T-helper 2 cell treated with Interferon-gamma antibody and Interleukin-4, amounts not matched to agents 5 μg/mL and 100 μg/mL, for 36 hours (primary cell): ENCODE results near the gene SPIN1.

Experiments
- DNase-seq: peaks from one replicate; pipeline ENCODE4 v3.0.0; 2021; ENCODE audit warnings: low spot score
- H3K27ac Mint-ChIP-seq: one replicate; pipeline ENCODE4 v1.8.0; 2021; ENCODE audit warnings: mild to moderate bottlenecking, mixed read lengths
- H3K27me3 Mint-ChIP-seq: one replicate; pipeline ENCODE4 v1.8.0; 2021; ENCODE audit warnings: low read depth, mixed read lengths
- H3K36me3 Mint-ChIP-seq: one replicate; pipeline ENCODE4 v1.8.0; 2021; ENCODE audit warnings: low read depth, mixed read lengths
- H3K4me1 Mint-ChIP-seq: one replicate; pipeline ENCODE4 v1.8.0; 2021; ENCODE audit warnings: low read depth, mixed read lengths
- H3K4me3 Mint-ChIP-seq: one replicate; pipeline ENCODE4 v1.8.0; 2022; ENCODE audit warnings: mild to moderate bottlenecking, moderate library complexity, mixed read lengths
- H3K9me3 Mint-ChIP-seq: one replicate; pipeline ENCODE4 v1.8.0; 2021; ENCODE audit warnings: mixed read lengths

SPIN1 gene

GRCh38 chr9:88462191-88462590 lies 73.9 kb downstream of the SPIN1 start:
- Mint-ChIP-seq H3K27ac (no peak overlapping the region), H3K9me3 (no peaks in the 10 kb centered on the region), H3K27me3 (no peaks in the 10 kb centered on the region), H3K4me3 (no peak overlapping the region), H3K36me3 (peaks cover 8% of the 10 kb centered on the region), H3K4me1 (peaks cover 5% of the 10 kb centered on the region)
- no peak for DNase-seq

DNA sequence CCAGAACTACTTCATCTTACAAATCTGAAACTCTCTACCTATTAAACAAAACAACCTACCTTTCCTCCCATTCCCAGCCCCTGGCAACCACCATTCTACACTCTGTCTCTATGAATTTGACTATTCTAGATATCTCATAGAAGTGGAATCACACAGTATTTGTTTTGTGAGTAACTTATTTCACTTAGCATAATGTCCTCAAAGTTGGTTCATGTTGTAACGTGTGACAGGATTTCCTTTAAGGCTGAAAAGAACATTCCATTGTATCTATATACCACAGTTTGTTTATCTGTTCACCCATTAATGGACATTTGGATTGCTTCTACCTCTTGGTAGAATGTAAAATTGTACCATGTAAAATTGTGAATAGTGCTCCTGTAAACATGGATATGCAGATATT lies 76.6 kb downstream of the SPIN1 start:
- no peaks in the 10 kb centered on the region for H3K27me3 Mint-ChIP-seq
- peaks cover 17% of the 10 kb centered on the region for H3K36me3 Mint-ChIP-seq
- peaks cover 3% of the 10 kb centered on the region for H3K4me1 Mint-ChIP-seq
- H3K27ac Mint-ChIP-seq: no peak overlapping the region
- H3K9me3 Mint-ChIP-seq: no peaks in the 10 kb centered on the region
- DNase-seq: no peak
- no peak overlapping the region for H3K4me3 Mint-ChIP-seq

GRCh38 chr9:88468226-88468625 lies 80.0 kb downstream of the SPIN1 start:
- H3K27me3 Mint-ChIP-seq: no peaks in the 10 kb centered on the region
- peaks cover 28% of the 10 kb centered on the region for H3K36me3 Mint-ChIP-seq
- H3K4me3 Mint-ChIP-seq: no peak overlapping the region
- H3K4me1 Mint-ChIP-seq: no peaks in the 10 kb centered on the region
- no peaks in the 10 kb centered on the region for H3K9me3 Mint-ChIP-seq
- H3K27ac Mint-ChIP-seq: no peak overlapping the region
- DNase-seq: no peak

- Mint-ChIP-seq H3K4me1 (peaks cover 19% of the 10 kb centered on the region), H3K4me3 (no peak overlapping the region), H3K27me3 (no peaks in the 10 kb centered on the region), H3K36me3 (peaks cover 24% of the 10 kb centered on the region), H3K9me3 (no peaks in the 10 kb centered on the region), H3K27ac (no peak overlapping the region)
- DNase-seq: peak; percentile 17
Observed at GRCh38 chr9:88476491-88477271, 88.4 kb downstream of the SPIN1 start.

DNA sequence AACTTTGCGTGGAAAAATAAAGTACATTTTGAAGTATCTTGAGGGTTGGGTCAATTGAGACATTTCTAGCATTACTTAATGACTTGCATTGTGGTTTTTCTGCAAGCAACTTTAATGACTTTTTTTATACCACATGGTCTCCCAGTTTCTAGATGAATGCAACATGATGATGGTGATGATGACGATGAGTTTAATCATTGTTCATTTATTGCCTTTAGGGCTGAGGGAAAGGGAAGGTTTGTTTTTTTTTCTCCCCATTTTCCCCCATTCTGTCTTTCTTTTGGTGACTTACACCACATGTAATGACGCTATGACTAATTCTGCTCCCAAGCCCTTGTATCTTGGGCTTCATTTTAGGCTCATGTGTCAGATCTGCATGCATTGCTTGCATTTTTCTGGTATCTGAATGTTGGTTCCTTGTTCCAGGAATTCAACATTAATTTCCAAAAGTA lies 89.1 kb downstream of the SPIN1 start:
- Mint-ChIP-seq H3K27ac (no peak overlapping the region), H3K36me3 (peaks cover 20% of the 10 kb centered on the region), H3K9me3 (no peaks in the 10 kb centered on the region), H3K27me3 (no peaks in the 10 kb centered on the region), H3K4me3 (no peak overlapping the region), H3K4me1 (peaks cover 19% of the 10 kb centered on the region)
- DNase-seq: peak; percentile 14

- Mint-ChIP-seq H3K36me3 (peaks cover 20% of the 10 kb centered on the region), H3K4me1 (peaks cover 19% of the 10 kb centered on the region), H3K27me3 (no peaks in the 10 kb centered on the region), H3K27ac (no peak overlapping the region), H3K4me3 (no peak overlapping the region), H3K9me3 (no peaks in the 10 kb centered on the region)
- no peak for DNase-seq
Observed at GRCh38 chr9:88478246-88478645, 90.0 kb downstream of the SPIN1 start.

DNA sequence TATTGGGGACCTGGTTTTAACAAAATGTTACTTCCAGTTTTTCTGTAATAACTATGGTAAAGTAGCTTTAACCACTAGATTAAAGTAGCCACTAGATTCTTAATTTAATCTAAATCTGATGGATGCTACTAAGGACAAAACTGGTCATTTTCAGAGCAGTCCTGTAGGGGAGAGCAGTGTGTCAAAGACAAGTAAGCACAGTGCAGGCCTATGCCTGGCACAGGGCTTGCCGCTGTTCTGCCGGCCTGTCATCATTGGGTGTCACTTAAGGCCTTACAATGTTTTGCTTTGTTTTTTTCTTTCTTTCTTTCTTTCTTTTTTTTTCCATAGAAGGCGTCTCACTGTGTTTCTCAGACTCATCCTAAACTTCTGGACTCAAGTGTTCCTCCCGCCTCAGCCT lies 93.7 kb downstream of the SPIN1 start:
- no peak for DNase-seq
- no peak overlapping the region for H3K4me3 Mint-ChIP-seq
- peaks cover 8% of the 10 kb centered on the region for H3K4me1 Mint-ChIP-seq
- no peaks in the 10 kb centered on the region for H3K27me3 Mint-ChIP-seq
- peaks cover 5% of the 10 kb centered on the region for H3K36me3 Mint-ChIP-seq
- no peaks in the 10 kb centered on the region for H3K9me3 Mint-ChIP-seq
- H3K27ac Mint-ChIP-seq: no peak overlapping the region

GRCh38 chr9:88488166-88488565 lies 99.9 kb downstream of the SPIN1 start:
- Mint-ChIP-seq H3K4me1 (no peaks in the 10 kb centered on the region), H3K4me3 (no peak overlapping the region), H3K27me3 (no peaks in the 10 kb centered on the region), H3K9me3 (no peaks in the 10 kb centered on the region), H3K27ac (no peak overlapping the region), H3K36me3 (no peaks in the 10 kb centered on the region)
- no peak for DNase-seq

GRCh38 chr9:88494983-88495721 lies 106.9 kb downstream of the SPIN1 start:
- no peaks in the 10 kb centered on the region for H3K9me3 Mint-ChIP-seq
- H3K4me3 Mint-ChIP-seq: no peak overlapping the region
- no peak for DNase-seq
- no peaks in the 10 kb centered on the region for H3K36me3 Mint-ChIP-seq
- H3K27me3 Mint-ChIP-seq: no peaks in the 10 kb centered on the region
- no peaks in the 10 kb centered on the region for H3K4me1 Mint-ChIP-seq
- no peak overlapping the region for H3K27ac Mint-ChIP-seq

- H3K4me1 Mint-ChIP-seq: no peaks in the 10 kb centered on the region
- DNase-seq: no peak
- no peaks in the 10 kb centered on the region for H3K9me3 Mint-ChIP-seq
- H3K36me3 Mint-ChIP-seq: no peaks in the 10 kb centered on the region
- H3K27me3 Mint-ChIP-seq: no peaks in the 10 kb centered on the region
- no peak overlapping the region for H3K4me3 Mint-ChIP-seq
- H3K27ac Mint-ChIP-seq: no peak overlapping the region
Observed at GRCh38 chr9:88497224-88497623, 109.0 kb downstream of the SPIN1 start.

DNA sequence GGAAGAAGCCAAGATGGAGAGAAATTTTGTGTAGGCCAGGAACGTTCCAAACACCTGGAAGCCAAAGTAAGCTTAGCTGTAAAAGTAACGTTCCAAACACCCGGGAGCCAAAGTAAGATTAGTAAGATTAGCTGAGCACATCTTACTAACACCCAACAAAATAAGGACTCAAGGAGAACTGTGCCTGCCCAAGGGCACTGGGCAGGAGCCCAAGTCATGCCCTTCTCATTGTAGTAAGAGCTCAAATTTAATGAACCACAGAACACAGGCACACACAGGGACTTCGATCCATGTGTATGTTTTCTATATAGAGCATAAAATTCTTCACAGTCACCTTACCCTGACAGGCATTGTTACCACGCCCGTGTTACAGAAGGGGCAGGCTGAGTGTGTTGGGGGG lies 110.6 kb downstream of the SPIN1 start:
- H3K9me3 Mint-ChIP-seq: no peaks in the 10 kb centered on the region
- no peaks in the 10 kb centered on the region for H3K27me3 Mint-ChIP-seq
- no peak overlapping the region for H3K27ac Mint-ChIP-seq
- DNase-seq: no peak
- H3K4me1 Mint-ChIP-seq: no peaks in the 10 kb centered on the region
- no peaks in the 10 kb centered on the region for H3K36me3 Mint-ChIP-seq
- H3K4me3 Mint-ChIP-seq: no peak overlapping the region

- H3K27me3 Mint-ChIP-seq: no peaks in the 10 kb centered on the region
- no peaks in the 10 kb centered on the region for H3K4me1 Mint-ChIP-seq
- H3K9me3 Mint-ChIP-seq: no peaks in the 10 kb centered on the region
- H3K36me3 Mint-ChIP-seq: no peaks in the 10 kb centered on the region
- H3K27ac Mint-ChIP-seq: no peak overlapping the region
- H3K4me3 Mint-ChIP-seq: no peak overlapping the region
- DNase-seq: no peak
Observed at GRCh38 chr9:88501086-88501485, 112.8 kb downstream of the SPIN1 start.

DNA sequence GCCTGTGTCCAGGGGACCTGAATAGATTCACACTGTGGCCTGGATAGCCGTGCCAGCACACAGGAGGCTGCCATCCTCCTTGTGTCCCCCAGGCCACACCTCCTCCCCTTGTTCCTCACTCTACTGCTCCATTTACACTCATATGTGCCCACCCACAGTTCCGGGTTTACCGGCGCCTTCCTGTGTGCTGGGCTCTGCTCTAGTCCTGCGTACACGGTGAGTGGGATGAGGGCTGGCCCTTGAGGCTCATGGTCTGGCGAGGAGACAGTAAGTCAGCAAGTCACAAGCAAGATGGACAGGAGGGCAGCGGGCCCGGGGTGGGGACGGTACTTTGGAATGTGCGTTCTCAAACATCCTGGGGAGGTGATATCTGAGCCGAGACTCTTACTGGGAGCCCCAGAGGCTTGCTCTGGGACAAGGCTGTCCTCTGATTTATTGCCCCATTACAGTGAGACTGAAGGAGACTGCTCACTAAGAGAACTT lies 114.3 kb downstream of the SPIN1 start:
- Mint-ChIP-seq H3K9me3 (no peaks in the 10 kb centered on the region), H3K27ac (no peak overlapping the region), H3K27me3 (no peaks in the 10 kb centered on the region), H3K4me1 (no peaks in the 10 kb centered on the region), H3K36me3 (no peaks in the 10 kb centered on the region), H3K4me3 (no peak overlapping the region)
- no peak for DNase-seq

- Mint-ChIP-seq H3K27ac (no peak overlapping the region), H3K36me3 (no peaks in the 10 kb centered on the region)
Observed at GRCh38 chr9:88503081-88503844, 115.0 kb downstream of the SPIN1 start.

More at GRCh38 chr9:88503081-88503844, 115.0 kb downstream of the SPIN1 start:
- H3K4me3 Mint-ChIP-seq: no peak overlapping the region
- H3K27me3 Mint-ChIP-seq: no peaks in the 10 kb centered on the region
- H3K9me3 Mint-ChIP-seq: no peaks in the 10 kb centered on the region
- no peaks in the 10 kb centered on the region for H3K4me1 Mint-ChIP-seq
- DNase-seq: no peak
